Measurements from ENCODE around the gene GPR22. TPM values are rescaled to one million over a fixed set of nuclear protein-coding genes. Genes with fewer than 3 reads are reported as not detected.

The GPR22 gene
- polyA plus RNA-seq, 1 donor: 0.15 TPM

- DNase-seq: no peak
These were observed 9.4 kb downstream of the GPR22 start for GRCh38 chr7:107479303-107479702.

- no peak for DNase-seq
These were observed 11.1 kb downstream of the GPR22 start for GRCh38 chr7:107480932-107481331.

GRCh38 chr7:107482571-107482970, 12.7 kb downstream of the GPR22 start:
- DNase-seq: no peak

GRCh38 chr7:107486041-107486440, 16.2 kb downstream of the GPR22 start:
- DNase-seq: no peak

GRCh38 chr7:107492875-107493274, 23.0 kb downstream of the GPR22 start:
- DNase-seq: no peak

- DNase-seq: no peak
These were observed 24.5 kb downstream of the GPR22 start for GRCh38 chr7:107494315-107494751.

- DNase-seq: no peak
These were observed 25.0 kb downstream of the GPR22 start for GRCh38 chr7:107494884-107495283.

GRCh38 chr7:107495516-107495915, 25.7 kb downstream of the GPR22 start:
- no peak for DNase-seq

GRCh38 chr7:107499731-107500130, 29.9 kb downstream of the GPR22 start:
- no peak for DNase-seq

- DNase-seq: no peak
These were observed 31.7 kb downstream of the GPR22 start for GRCh38 chr7:107501593-107501992.

- no peak for DNase-seq
These were observed 32.3 kb downstream of the GPR22 start for GRCh38 chr7:107502154-107502553.

GRCh38 chr7:107502797-107503196, 32.9 kb downstream of the GPR22 start:
- no peak for DNase-seq

- DNase-seq: no peak
These were observed 33.8 kb downstream of the GPR22 start for GRCh38 chr7:107503687-107504086.

- no peak for DNase-seq
These were observed 35.5 kb downstream of the GPR22 start for GRCh38 chr7:107505362-107505761.

- DNase-seq: peak; percentile 31
These were observed 36.3 kb downstream of the GPR22 start for GRCh38 chr7:107505997-107506673.

- DNase-seq: peak; percentile 30
These were observed 37.0 kb downstream of the GPR22 start for GRCh38 chr7:107506674-107507339.

Other genes starting within 250 kb of the GPR22 start
- 37.7 TPM for gene COG5, start 93.9 kb downstream of the GPR22 start, polyA plus RNA-seq (ENCODE audit: insufficient read length)
- 22.3 TPM for gene DUS4L, start 93.9 kb downstream of the GPR22 start, polyA plus RNA-seq (ENCODE audit: insufficient read length)
- 54.4 TPM for gene BCAP29, start 110.2 kb downstream of the GPR22 start, polyA plus RNA-seq (ENCODE audit: insufficient read length)
- gene SLC26A4, start 190.8 kb downstream of the GPR22 start, polyA plus RNA-seq (ENCODE audit: insufficient read length): 3.7 TPM